NCI-H2196 treated with DMSO at 0.1 percent for 48 hours (cell line): ENCODE data around the gene APPL2.

Experiments used
- DNase-seq: peaks from one replicate; lab custom pipeline; 2025; ENCODE audit not compliant: unreplicated experiment; lab: John Stamatoyannopoulos, UW

APPL2 gene, protein sequence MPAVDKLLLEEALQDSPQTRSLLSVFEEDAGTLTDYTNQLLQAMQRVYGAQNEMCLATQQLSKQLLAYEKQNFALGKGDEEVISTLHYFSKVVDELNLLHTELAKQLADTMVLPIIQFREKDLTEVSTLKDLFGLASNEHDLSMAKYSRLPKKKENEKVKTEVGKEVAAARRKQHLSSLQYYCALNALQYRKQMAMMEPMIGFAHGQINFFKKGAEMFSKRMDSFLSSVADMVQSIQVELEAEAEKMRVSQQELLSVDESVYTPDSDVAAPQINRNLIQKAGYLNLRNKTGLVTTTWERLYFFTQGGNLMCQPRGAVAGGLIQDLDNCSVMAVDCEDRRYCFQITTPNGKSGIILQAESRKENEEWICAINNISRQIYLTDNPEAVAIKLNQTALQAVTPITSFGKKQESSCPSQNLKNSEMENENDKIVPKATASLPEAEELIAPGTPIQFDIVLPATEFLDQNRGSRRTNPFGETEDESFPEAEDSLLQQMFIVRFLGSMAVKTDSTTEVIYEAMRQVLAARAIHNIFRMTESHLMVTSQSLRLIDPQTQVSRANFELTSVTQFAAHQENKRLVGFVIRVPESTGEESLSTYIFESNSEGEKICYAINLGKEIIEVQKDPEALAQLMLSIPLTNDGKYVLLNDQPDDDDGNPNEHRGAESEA

DNA sequence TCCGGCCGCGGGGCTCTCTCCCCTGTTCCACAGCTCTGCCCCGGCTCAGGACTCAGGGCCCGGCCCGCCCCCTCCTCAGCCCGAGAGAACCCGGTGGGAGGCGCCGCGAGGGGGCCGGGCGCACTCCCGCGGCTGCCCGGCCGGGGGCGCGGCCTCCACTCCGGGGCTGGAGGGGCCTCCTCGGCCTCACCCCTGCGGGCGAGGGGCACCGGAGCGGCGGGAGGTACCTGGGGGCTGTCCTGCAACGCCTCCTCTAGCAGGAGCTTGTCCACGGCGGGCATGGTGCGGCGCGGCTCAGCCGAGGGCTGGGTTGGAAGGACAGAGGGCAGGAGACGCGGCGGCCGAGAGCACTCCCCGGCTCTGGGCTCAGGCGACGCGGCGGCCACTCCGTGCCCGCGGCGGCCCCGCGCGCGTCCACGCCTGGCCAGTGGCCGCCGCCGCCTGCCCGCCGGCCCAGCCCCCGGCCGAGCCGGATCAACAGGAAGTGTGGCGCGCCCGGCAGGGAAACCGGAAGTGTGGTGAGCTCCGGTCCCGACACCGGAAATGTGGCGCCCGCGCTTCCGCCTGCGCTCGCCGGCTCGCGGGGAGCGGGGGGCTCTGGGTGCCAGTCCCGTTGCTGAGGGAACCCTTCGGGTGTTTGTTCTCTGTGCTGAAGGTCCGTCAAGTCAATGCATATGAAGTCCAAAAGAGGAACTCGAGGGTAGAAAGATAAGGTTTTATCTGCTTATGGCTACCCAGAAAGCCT, at the start of gene APPL2:
Gene APPL2, minus strand, starts transcription at position 443 of the 745 bp plus-strand sequence. Its CDS starts 162 bp downstream, at position 281.
- peak; percentile 78 for DNase-seq

GRCh38 chr12:105285378-105285777, 49.4 kb upstream of the APPL2 start:
- no peak for DNase-seq

- DNase-seq: no peak
Observed at GRCh38 chr12:105281694-105282049, 45.7 kb upstream of the APPL2 start.

DNA sequence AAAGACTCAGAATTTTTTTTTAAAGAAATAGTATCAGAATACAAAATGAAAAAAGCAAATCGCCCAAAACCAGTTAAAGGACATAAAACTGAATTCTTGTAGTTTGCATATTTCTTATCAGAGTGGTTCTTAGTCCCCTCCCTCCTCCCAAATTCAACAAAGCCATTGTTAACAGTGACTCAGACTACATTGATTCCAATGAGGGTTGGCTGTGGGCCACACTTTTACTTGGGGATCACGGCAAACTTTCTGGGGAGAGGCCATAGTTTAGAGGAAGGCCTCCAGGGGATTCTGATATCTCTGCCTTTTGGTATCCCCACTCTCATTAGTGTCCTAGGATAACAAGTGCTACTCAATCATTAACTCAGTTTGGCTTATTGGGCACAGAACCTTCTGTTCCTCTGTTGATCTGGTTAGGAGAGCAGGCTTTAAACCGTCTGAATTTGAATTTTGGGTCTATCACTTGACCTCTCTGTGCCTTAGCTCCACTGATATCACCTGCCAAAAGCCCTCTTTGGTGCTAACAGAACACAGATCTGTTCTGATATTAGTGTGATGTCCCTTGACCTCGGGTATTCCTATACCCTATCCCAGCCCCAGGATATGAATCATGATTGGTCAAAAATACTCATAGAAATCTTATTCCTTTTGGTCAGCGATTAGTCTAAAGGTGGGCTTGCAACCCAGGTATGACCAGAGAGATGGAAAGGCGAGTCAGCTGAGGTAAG, 45.2 kb upstream of the APPL2 start:
- no peak for DNase-seq

DNA sequence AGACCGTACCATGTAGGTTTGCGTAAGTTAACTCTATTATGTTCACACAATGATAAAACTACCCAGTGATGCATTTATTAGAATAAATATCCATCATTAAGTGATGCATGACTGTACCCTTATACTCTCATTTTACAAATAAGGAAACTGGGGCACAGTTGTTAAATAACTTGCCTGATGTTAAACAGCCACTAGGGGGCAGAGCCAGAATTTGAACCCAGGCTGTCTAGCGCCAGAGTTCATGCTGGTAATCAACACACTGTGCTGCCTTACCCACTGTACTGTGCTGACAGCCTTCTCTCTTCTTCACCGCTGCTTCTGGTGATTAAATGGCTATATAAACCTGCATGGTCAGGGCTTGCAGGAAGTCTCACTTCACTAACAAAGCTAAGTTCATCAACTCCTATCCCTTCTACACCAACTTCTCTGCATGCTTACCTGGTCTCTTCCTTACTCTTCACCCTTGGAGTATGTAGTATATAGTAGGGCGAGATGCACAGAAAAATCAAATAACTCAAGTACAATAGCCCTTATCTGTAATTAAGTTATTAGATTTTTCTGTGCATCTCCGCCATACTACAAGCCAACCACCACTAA, 43.6 kb upstream of the APPL2 start:
- no peak for DNase-seq

- DNase-seq: no peak
Observed at GRCh38 chr12:105278043-105278697, 42.2 kb upstream of the APPL2 start.

DNA sequence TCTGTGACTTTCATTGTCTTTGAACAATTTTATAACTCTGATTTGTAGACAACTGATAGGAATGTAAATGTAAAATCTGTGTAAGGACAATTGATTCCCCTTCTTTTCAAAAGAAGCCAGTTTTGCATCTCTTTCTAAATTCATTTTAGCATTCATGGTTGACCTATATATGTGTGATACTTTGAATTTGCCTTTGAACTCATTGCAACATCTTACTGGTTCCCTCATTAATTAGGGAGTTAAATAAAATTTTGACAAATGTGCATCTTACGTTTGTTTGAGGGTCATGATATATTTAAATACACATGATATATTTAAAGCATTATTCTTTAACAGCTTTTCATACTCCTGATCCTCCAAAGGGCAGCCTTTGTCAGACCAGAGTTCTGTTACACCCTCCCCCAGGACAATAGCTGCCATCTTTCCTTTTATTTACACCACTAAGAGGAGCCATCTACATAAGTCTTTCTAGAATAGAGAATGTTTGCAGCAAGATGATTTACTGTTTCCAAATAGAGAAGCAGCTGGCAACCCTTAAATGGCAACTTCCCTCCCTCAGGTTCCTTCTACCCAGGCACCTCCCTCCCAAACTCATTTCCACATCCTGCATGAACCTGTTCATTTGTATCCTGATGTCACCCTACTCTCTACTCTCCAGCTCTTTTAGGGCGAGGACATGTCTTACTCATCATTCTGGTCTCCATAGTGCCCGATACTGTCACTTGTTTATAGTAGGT, 40.2 kb upstream of the APPL2 start:
- DNase-seq: no peak

DNA sequence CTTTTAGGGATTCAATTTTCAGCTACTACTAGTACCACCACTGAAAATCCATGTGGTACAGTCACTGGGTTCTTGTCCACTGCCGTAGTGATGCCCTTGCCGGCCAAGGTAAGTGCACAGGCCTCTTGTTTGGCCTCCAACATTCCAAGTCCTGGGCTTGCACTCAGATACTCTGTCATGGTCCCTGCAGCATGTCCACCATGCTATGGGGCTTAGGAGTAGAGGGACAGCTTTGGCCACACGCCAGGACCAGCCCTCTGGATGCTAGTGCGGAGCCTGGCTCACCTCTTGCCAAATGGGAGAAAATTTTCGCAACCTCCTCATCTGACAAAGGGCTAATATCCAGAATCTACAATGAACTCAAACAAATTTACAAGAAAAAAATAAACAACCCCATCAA, 38.6 kb upstream of the APPL2 start:
- DNase-seq: no peak

- DNase-seq: no peak
Observed at GRCh38 chr12:105273601-105274000, 37.6 kb upstream of the APPL2 start.

DNA sequence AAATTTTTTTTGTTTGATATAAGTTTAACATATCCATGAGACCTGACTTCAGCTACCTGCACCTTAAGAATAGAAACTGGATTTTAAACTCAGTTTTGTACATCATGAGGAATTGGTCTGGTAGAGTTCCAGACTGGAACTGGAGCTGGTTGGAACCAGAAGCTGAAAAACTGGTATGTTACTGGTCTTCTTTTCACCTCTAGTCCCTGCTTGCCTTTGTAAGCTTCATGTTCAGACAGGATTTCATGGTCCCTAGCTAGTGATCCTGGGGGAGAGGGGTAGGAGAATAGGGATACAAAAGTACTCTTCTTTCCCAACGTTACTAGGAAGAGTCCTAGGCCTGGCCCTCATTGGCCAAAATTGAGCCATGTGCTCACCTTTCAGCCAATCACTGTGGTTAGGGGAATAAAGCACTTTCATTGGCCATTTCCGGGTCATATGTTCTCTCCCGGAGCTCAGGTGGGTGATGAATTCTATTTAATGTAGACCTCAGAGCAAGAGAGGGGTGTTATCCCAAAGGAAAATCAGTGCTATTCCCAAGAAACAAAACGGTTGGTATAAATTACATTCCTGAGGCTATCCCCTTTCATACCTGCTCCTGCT, 36.9 kb upstream of the APPL2 start:
- no peak for DNase-seq

DNA sequence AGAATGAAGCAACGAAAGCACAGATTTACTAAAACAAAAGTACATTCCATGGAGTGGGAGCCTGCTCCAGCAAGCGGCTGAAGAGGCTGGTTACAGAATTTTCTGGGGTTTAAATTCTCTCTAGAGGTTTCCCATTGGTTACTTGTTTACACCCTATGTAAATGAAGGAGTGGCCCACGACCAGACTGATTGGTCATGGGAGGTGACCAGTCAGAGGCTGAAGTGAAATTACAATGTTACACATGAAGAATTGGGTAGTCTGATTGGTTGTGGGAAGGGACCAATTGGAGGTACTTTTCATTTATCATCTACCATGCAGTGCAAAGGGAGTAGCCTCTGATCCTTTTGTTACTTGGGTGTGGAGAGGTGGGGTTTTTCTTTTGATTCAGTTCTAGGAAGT, 36.2 kb upstream of the APPL2 start:
- no peak for DNase-seq

DNA sequence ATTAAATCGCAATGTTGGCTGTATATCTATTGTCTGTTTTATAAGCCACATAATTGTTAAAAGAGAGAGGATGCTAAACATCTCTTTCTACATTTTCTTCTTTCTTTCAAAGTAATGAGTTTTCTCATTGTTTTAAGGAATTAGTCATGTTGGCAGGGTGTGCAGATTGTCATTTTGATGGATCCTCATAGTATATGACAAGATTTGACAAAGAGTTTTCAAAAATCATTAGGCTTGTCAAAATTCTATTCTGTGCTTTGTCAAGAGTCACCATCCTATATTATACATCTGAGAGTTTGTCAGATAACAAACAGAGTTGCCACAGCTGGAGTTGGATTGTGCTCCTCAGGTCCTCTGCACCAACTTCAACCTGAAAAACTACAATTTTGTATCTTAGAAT, 35.4 kb upstream of the APPL2 start:
- DNase-seq: no peak

DNA sequence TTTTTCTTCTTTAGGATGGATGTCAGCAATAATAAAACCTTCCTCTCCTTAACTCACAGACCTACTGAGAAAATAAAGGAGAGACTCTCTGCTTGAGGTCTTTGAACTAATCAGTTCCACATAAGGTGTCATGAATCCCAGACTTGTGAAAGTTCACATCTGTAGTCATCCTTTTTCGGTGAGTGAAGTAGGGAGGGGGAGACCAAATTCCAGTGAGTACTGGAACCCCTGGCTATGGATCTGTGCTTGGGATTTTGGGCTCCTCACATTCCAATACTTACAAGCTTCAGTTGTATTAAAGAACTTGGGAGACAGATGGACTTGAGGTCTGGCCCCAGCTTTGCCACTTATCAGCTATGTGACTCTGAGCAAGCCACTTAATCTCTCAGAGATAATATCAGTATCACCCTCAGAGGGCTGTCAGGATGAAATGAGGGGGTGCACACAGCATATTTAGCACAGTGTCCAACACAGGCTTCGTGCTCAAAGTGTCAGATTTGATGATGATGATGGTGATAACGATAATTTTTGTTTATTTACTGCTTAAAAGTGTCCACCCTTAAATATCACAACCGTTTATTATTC, 34.8 kb upstream of the APPL2 start:
- no peak for DNase-seq

- no peak for DNase-seq
Observed at GRCh38 chr12:105267711-105268110, 31.7 kb upstream of the APPL2 start.

GRCh38 chr12:105264771-105265170, 28.8 kb upstream of the APPL2 start:
- DNase-seq: no peak

DNA sequence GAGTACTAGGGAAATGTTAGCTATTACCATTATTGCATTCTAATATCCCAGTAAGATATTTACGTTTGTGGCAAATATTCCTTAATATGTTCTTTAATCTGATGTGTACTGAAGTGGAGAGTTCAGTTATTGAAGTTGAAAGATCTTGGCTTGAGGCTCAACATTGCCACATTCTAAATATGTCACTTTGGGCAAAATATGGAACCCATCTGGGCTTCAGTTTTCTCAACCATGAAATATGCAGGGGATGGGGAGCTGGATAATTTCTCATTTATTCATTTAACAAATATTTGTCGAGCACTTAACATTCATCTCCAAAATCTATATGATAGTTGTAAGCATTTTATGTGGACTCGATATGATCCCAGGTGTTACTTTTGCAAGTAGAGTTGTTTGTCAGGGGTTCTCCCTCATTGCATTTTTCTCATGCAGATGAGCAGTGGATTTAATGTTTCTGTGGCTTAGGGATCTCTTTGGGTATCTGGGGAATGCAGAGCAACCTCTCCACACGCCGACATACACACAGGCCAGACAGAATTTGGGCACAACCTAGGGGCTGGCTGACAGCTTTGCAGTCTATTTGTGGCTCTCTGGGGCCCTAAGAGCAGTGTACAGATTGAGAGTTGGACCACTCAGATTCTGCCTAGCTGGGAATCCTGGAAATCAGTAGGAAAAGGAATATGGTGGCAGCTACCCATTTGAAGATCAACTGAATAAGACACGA, 26.6 kb upstream of the APPL2 start:
- DNase-seq: no peak

- DNase-seq: no peak
Observed at GRCh38 chr12:105261010-105261409, 25.0 kb upstream of the APPL2 start.

DNA sequence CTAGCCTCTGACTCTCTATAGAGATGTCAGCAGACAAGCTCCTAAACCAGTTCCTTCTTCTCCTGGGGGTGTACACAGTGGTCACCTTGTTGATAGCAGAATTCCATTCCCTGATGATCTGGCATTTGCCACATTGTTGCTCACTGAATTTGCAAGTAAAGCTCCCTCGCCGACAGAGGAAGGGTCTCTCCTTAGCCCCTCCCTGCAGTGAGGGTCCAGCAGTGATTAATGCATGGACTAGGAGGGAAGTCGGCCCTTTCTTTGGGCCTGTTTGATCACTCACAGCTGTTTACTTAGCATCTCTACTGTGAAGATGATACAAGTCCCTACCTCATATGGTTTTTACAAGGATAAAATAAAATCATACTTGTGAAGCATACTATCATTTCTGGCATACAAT, 23.3 kb upstream of the APPL2 start:
- DNase-seq: no peak
